ACC112 (cell line): ENCODE measurements around the gene DNAH10.
A peak's percentile ranks its signal among the peaks of the same experiment; 100 is the strongest.
"Not testable (repeated sequence)": the region's sequence is repeated elsewhere in the genome, so short reads cannot be mapped to it uniquely, and the experiment has no call there.

Experiments
- H2AFZ ChIP-seq: fragments of 200-600 bp; sonication (generic); one replicate; pipeline ENCODE4 v1.6.0; 2017; ENCODE audit warnings: antibody characterized with exemption, low read length; ENCODE audit not compliant: unreplicated experiment
- H3K27ac ChIP-seq: fragments of 200-600 bp; sonication (generic); 2 replicates; pipeline ENCODE4 v1.5.1; 2014; ENCODE audit warnings: low read depth, mild to moderate bottlenecking, antibody characterized with exemption, low read length, moderate library complexity
- H3K27me3 ChIP-seq: fragments of 200-600 bp; sonication (generic); 2 replicates; pipeline ENCODE4 v1.6.1; 2014; ENCODE audit warnings: mild to moderate bottlenecking, antibody characterized with exemption, low read length, moderate library complexity, mixed read lengths; ENCODE audit not compliant: insufficient read depth
- H3K36me3 ChIP-seq: fragments of 200-600 bp; sonication (generic); 2 replicates; pipeline ENCODE4 v1.6.1; 2016; ENCODE audit warnings: mild to moderate bottlenecking, antibody characterized with exemption, low read length, moderate library complexity, mixed read lengths; ENCODE audit not compliant: insufficient read depth
- H3K4me1 ChIP-seq: fragments of 200-600 bp; sonication (generic); one replicate; pipeline ENCODE4 v1.6.1; 2016; ENCODE audit warnings: low read length, mixed read lengths; ENCODE audit not compliant: insufficient read depth, unreplicated experiment, control insufficient read depth
- H3K4me3 ChIP-seq: fragments of 200-600 bp; sonication (generic); 2 replicates; pipeline ENCODE4 v1.5.1; 2014; ENCODE audit warnings: mild to moderate bottlenecking, low read depth, low read length
- H3K79me2 ChIP-seq: fragments of 200-600 bp; sonication (generic); one replicate; pipeline ENCODE4 v1.6.0; 2016; ENCODE audit warnings: low read length; ENCODE audit not compliant: control insufficient read depth, unreplicated experiment, insufficient read depth

DNAH10 gene

DNA sequence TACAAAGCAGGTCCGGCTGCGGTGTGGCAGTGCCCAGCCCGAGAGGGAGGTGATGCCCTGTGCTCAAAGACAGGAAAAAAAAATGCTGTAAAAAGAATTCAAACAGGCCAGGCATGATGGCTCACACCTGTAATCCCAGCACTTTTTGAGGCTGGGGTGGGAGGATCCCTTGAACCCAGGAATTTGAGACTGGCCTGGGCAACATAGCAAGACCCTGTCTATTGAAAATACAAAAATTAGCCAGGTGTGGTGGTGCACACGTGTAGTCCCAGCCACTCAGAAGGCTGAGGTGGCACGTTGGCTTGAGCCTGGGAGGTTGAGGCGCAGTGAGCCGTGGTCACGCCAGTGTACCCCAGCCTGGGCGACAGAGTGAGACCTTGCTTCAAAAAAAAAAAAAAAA is 26.4 kb downstream of the DNAH10 start:
- H3K36me3 ChIP-seq = no peaks in the 10 kb centered on the region

GRCh38 chr12:123789422-123789821 is 27.3 kb downstream of the DNAH10 start:
- H3K79me2 ChIP-seq, H3K27me3 ChIP-seq, H3K4me1 ChIP-seq: not testable (repeated sequence)

More for the DNA sequence above, 26.4 kb downstream of the DNAH10 start:
- H2AFZ ChIP-seq = no peak overlapping the region
- no peaks in the 10 kb centered on the region for H3K4me1 ChIP-seq
- no peaks in the 10 kb centered on the region for H3K79me2 ChIP-seq
- no peak overlapping the region for H3K27ac ChIP-seq
- H3K4me3 ChIP-seq = no peak overlapping the region
- H3K27me3 ChIP-seq = peaks cover 7% of the 10 kb centered on the region

GRCh38 chr12:123790905-123791467 is 28.9 kb downstream of the DNAH10 start:
- Histone ChIP-seq H2AFZ (no peak overlapping the region), H3K4me1 (no peaks in the 10 kb centered on the region), H3K27me3 (no peaks in the 10 kb centered on the region), H3K36me3 (no peaks in the 10 kb centered on the region), H3K4me3 (no peak overlapping the region), H3K79me2 (no peaks in the 10 kb centered on the region), H3K27ac (no peak overlapping the region)

More at GRCh38 chr12:123789422-123789821, 27.3 kb downstream of the DNAH10 start:
- H3K4me3 ChIP-seq, H3K27ac ChIP-seq, H2AFZ ChIP-seq, H3K36me3 ChIP-seq: not testable (repeated sequence)

GRCh38 chr12:123794027-123794426 is 31.9 kb downstream of the DNAH10 start:
- Histone ChIP-seq H3K4me1 (no peaks in the 10 kb centered on the region), H3K27ac (no peak overlapping the region), H3K4me3 (no peak overlapping the region), H2AFZ (no peak overlapping the region), H3K27me3 (no peaks in the 10 kb centered on the region), H3K79me2 (no peaks in the 10 kb centered on the region), H3K36me3 (no peaks in the 10 kb centered on the region)

- Histone ChIP-seq H2AFZ (no peak overlapping the region), H3K79me2 (no peaks in the 10 kb centered on the region), H3K4me1 (no peaks in the 10 kb centered on the region)
Measured at GRCh38 chr12:123798518-123798917, 36.4 kb downstream of the DNAH10 start.

DNA sequence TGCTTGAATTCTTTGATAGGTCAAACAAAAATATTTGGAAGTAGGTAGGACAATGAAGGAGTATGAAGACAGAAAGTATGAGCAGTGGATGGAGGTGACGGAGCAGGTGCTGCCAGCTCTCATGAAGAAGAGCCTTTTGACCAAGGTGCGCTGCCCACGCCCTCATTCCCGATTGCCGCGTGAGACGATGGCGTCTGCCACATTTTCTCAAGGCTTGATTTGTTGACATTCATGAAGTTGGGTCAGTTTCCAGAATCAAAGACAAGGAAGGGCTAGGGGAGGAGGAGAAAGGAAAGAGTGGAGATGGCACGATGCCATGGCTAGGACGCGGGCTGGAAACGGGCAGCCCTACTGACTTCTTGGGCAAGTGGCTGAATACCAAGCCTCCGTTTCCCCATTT is 37.1 kb downstream of the DNAH10 start:
- Histone ChIP-seq H3K79me2 (no peaks in the 10 kb centered on the region), H3K27me3 (no peaks in the 10 kb centered on the region), H3K36me3 (no peaks in the 10 kb centered on the region), H2AFZ (no peak overlapping the region), H3K4me3 (no peak overlapping the region), H3K27ac (no peak overlapping the region), H3K4me1 (no peaks in the 10 kb centered on the region)

More at GRCh38 chr12:123798518-123798917, 36.4 kb downstream of the DNAH10 start:
- no peak overlapping the region for H3K27ac ChIP-seq
- H3K4me3 ChIP-seq = no peak overlapping the region
- H3K36me3 ChIP-seq = no peaks in the 10 kb centered on the region
- no peaks in the 10 kb centered on the region for H3K27me3 ChIP-seq

DNA sequence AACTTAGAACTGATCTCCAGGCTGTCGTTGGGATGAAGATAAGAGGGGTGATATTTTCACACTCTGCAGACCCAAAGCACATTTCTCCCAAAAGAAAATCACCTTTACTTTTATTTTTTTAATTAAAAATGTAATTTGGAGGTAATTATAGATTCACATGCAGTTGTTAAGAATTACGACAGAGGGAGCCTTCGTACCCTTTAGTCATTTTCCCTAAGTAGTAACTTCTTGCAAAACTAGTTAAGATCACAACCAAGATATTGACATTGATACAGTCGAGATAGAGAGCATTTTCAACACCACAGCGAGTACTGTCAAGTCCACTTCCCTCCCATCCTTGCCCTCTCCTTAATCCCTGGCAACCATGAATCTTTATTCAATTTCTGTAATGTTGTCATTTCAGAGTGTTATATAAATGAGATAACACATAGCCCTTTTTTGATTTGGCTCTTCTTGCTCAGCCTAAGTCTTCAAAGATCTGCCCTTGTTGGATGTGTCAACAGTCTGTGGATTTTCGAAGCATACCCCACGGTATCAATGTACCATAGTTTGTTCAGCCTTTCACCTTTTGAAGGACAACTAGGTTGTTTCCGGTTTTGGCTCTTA is 39.6 kb downstream of the DNAH10 start:
- Histone ChIP-seq H3K27ac (no peak overlapping the region), H3K36me3 (no peaks in the 10 kb centered on the region), H2AFZ (no peak overlapping the region), H3K4me1 (no peaks in the 10 kb centered on the region), H3K4me3 (no peak overlapping the region), H3K79me2 (no peaks in the 10 kb centered on the region), H3K27me3 (no peaks in the 10 kb centered on the region)

DNA sequence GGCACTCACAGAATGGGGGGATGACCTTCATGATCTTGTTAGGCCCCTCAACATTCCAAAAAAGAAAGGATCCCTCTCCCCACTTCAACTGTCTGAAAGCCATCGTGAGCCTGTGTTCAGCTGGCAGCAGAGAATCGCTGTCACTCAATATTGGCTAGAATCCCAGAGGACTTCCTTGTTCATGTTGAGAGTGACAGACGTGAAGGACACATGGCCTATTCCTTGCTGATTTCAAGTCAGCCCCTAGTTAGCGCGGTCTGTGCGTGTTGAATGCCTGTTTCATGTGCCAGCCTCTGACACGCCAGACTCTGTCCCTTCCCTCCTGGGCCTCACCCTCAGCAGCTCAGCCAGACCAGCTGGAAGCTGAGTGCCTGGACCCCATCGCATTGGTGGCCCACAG is 43.1 kb downstream of the DNAH10 start:
- Histone ChIP-seq H3K79me2 (no peaks in the 10 kb centered on the region), H3K27me3 (peaks cover 5% of the 10 kb centered on the region; the same call in 1 of the 2 replicates), H2AFZ (no peak overlapping the region), H3K27ac (no peak overlapping the region), H3K4me1 (peaks cover 6% of the 10 kb centered on the region), H3K36me3 (no peaks in the 10 kb centered on the region), H3K4me3 (no peak overlapping the region)

GRCh38 chr12:123807002-123807401 is 44.9 kb downstream of the DNAH10 start:
- no peaks in the 10 kb centered on the region for H3K79me2 ChIP-seq
- no peaks in the 10 kb centered on the region for H3K36me3 ChIP-seq

GRCh38 chr12:123807670-123808069 is 45.6 kb downstream of the DNAH10 start:
- Histone ChIP-seq H3K4me3 (no peak overlapping the region), H2AFZ (peak overlapping the region; percentile 38), H3K4me1 (peaks cover 6% of the 10 kb centered on the region)

More at GRCh38 chr12:123807002-123807401, 44.9 kb downstream of the DNAH10 start:
- Histone ChIP-seq H3K4me3 (no peak overlapping the region), H3K4me1 (peaks cover 6% of the 10 kb centered on the region), H3K27ac (no peak overlapping the region), H3K27me3 (peaks cover 5% of the 10 kb centered on the region; the same call in 1 of the 2 replicates), H2AFZ (no peak overlapping the region)

GRCh38 chr12:123808167-123808566 is 46.1 kb downstream of the DNAH10 start:
- Histone ChIP-seq H3K36me3 (no peaks in the 10 kb centered on the region), H3K27ac (no peak overlapping the region)

More at GRCh38 chr12:123807670-123808069, 45.6 kb downstream of the DNAH10 start:
- H3K27ac ChIP-seq = no peak overlapping the region
- no peaks in the 10 kb centered on the region for H3K36me3 ChIP-seq
- H3K79me2 ChIP-seq = no peaks in the 10 kb centered on the region
- H3K27me3 ChIP-seq = peaks cover 5% of the 10 kb centered on the region; the same call in 1 of the 2 replicates

More at GRCh38 chr12:123808167-123808566, 46.1 kb downstream of the DNAH10 start:
- Histone ChIP-seq H3K27me3 (peaks cover 5% of the 10 kb centered on the region; the same call in 1 of the 2 replicates), H3K4me1 (peaks cover 6% of the 10 kb centered on the region), H3K79me2 (no peaks in the 10 kb centered on the region), H2AFZ (no peak overlapping the region), H3K4me3 (no peak overlapping the region)
